Activated naive CD4-positive, alpha-beta T cell (primary cell): ENCODE data around the gene PML.

Experiments used
- DNase-seq, 4 experiments: peaks; one replicate each; lab custom pipeline; 2025; lab: John Stamatoyannopoulos, UW

The PML gene, protein sequence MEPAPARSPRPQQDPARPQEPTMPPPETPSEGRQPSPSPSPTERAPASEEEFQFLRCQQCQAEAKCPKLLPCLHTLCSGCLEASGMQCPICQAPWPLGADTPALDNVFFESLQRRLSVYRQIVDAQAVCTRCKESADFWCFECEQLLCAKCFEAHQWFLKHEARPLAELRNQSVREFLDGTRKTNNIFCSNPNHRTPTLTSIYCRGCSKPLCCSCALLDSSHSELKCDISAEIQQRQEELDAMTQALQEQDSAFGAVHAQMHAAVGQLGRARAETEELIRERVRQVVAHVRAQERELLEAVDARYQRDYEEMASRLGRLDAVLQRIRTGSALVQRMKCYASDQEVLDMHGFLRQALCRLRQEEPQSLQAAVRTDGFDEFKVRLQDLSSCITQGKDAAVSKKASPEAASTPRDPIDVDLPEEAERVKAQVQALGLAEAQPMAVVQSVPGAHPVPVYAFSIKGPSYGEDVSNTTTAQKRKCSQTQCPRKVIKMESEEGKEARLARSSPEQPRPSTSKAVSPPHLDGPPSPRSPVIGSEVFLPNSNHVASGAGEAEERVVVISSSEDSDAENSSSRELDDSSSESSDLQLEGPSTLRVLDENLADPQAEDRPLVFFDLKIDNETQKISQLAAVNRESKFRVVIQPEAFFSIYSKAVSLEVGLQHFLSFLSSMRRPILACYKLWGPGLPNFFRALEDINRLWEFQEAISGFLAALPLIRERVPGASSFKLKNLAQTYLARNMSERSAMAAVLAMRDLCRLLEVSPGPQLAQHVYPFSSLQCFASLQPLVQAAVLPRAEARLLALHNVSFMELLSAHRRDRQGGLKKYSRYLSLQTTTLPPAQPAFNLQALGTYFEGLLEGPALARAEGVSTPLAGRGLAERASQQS

DNA sequence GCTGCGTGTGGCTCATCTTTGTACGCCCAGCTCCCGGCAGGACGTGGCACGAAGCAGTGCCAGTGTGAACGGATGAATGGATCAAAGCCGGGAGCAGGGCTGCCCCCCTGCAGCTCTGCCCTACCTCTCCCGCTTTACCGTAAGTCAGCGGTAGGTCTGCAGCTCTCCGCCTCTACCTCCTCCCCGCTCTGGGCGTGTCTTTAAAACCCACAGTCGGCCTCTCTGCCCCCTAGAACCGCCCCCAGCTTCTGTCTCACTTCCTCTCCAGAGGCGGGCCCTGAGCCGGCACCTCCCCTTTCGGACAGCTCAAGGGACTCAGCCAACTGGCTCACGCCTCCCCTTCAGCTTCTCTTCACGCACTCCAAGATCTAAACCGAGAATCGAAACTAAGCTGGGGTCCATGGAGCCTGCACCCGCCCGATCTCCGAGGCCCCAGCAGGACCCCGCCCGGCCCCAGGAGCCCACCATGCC is at the start of gene PML:
Gene PML, plus strand, starts transcription at position 304 of the 471 bp plus-strand sequence. Its CDS starts 97 bp downstream, at position 401.
- DNase-seq, result peak; percentile 57 to 85 (median 70)

DNA sequence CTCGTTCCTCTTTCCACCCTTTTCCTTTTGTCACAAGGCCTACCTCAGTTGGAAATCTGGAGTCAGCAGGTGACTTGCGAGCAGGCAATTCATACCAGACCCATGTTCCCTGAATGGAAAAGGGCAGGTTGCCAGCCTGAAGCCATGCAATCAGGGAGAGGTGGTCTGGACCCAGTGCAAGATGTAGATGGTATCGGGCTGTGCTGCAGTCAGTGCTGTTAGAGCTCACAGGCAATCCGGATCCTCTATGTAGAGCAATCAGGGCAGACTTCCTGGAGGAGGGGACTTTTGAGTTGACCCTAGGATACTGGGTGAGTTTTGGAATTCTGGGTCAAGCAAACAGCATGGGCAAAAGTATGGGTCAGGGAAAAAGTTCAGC is 49.4 kb upstream of the PML start:
- DNase-seq, result no peak

DNA sequence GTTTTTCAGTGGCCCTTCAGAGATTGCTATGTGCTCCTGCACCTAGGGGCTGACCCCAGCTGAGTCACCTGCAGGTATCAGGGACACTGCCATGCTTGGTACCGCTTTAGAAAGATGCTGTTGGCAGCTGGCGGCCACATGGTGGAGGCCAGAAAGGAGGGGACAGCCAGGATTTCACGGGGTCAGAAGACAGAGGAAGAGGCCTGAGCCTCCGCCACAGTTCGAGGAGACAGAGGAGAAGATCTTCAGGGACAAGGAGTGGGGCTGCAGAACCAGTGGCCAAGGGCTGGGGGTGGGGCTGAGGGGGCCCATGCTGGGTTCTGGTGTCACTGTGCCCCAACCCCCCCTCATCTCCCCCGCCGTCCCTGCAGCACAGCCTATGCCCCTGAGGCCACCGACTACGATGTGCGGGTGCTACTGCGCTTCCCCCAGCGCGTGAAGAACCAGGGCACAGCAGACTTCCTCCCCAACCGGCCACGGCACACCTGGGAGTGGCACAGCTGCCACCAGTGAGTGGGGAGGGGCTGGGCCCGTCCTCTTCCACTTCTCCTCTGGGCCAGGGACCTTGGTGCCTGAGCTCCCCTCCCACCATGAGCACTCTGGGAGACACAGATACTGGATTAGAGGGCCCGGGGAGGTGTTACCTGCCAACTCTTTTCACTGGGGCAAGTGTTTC is 48.3 kb upstream of the PML start:
- DNase-seq, result no peak

DNA sequence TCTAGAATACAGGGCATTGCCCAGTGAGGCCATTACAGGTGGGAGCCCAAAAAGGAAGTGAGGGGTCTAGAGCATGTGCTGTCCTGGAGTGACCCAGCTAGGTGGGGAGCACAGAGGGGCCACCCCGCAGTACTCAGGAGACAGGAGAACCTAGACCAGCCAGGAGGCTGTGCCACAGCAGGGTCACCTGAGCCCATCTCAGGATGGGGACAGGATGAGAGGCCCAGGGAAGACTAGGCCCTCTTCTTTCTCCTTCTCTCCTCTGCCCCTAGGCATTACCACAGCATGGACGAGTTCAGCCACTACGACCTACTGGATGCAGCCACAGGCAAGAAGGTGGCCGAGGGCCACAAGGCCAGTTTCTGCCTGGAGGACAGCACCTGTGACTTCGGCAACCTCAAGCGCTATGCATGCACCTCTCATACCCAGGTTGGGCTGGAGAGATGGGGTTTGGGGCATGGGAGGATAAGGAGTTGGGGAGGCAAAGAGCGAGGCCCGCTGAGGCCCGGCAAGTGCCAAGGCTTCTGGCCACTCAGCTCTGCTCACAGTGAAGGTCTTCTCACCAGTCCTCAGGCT is 47.6 kb upstream of the PML start:
- no peak for DNase-seq

DNA sequence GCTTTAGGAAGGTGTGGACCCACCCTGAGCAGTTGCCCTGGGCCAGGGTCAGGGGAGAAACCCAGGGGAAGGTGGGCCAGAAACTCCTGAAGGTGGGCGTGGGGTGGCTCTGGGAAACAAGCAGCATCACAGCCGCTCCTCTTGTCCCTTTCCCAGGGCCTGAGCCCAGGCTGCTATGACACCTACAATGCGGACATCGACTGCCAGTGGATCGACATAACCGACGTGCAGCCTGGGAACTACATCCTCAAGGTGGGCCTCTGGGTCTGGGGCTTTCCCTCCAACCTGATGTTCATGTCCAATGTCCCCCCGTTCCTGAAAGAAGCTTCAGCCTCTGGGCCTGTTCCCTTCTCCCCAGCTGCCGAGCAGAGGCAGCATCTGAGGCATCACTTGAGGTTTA is 46.9 kb upstream of the PML start:
- DNase-seq, result no peak

DNA sequence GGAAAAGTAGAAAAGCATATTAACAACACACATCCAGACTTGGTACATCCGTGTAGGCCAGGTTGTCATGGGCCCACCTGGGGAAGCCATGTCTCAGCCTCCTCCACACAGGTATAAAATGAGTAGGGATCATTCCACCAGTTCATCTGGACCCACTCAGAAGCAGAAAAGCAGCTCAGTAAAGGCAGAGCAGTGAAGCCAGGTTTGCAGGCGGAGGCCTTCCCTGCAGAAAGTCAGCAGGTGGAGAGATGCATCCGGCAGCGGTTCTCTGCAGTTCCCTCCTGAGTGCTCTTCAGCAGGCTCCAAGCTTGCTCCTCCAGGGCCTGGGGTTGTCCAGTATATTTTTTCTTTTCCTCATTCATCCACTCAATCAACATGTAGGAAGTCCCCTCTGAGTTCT is 46.1 kb upstream of the PML start:
- no peak for DNase-seq

DNA sequence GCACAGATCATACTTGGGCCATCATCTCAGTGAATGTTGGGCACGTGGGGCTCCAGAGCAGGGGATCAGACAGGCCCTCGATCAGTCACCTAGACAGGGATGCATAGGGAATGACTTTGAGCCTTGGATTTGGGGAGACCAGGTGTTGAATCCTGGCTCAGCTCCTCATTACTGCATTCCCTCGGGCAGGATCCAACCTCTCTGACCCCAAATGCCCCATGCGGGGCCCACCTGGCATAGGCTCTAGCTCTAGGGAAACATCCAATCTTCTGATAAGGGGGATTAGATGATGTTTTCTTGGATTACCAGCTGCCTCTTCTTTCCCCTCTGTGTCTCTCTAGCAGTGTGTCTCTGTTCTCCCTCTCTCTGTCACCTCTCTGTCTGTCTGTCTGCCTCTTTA is 45.5 kb upstream of the PML start:
- DNase-seq, result no peak

DNA sequence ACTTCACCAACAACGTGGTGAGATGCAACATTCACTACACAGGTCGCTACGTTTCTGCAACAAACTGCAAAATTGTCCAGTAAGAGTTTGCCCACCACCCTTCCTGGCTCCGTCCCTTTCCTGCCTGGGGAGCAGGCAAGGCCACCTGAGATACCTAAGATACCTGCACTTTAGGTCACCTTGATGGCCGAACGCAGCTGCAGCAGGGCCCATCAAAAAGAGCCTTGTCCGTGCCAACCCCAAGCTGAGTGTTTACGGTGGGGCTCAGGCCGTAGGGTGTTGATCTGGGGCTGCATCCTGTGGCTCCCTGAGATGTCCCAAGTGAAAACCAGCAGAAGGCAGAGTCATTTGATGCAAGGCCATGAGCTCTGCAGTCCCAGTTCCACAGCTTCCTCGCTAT is 45.0 kb upstream of the PML start:
- no peak for DNase-seq

DNA sequence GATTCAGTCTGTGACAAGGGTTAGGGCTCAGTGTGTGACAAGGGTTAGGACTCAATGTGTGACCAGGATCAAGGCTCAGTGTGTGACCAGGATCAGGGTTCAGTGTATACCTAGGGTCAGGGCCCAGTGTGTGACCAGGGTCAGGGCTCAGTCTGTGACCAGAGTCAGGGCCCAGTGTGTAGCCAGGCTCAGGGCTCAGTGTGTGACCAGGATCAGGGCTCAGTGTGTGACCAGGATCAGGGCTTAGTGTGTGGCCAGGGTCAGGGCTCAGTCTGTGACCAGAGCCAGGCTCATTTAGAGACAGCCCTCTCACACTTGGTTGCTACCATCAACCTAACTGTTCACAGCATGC is 44.1 kb upstream of the PML start:
- DNase-seq, result no peak

DNA sequence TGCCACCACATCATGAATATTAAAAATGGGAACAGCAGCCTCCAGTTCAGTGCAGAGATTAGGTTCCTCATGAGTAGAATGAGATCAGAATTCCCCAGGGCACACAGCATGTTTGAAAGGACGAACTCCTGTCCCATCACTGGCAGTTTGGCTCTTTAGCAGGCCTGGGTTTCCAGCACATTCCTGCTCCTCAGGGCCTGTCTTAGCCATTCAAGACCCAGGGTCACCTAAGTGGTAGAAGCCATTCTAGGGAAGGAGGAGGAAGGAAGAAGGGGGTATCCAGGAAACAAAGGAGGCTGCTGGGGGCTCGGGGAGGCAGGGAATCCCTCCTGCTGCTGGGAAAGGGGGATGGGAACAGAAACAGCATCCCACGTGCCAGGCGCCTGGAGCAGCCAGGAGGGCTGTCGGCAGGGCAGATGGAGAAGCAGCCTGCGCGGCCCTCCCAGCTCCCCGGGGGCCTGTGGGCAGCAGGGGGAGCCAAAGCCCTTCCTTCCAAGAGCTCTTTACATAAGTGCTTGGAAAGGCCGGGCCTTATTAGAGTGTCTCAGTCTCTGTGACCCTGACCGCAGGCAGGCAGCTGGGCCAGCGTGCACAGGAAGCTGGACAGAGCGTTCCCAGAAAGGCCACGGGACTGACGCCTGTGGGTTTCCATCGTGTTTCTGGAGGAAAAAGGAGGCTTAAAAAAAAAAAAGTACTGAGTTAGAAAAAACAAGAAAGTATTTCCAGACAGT is 43.5 kb upstream of the PML start:
- peak in 3 of 4 experiments; percentile 41 to 78 (median 66) for DNase-seq

DNA sequence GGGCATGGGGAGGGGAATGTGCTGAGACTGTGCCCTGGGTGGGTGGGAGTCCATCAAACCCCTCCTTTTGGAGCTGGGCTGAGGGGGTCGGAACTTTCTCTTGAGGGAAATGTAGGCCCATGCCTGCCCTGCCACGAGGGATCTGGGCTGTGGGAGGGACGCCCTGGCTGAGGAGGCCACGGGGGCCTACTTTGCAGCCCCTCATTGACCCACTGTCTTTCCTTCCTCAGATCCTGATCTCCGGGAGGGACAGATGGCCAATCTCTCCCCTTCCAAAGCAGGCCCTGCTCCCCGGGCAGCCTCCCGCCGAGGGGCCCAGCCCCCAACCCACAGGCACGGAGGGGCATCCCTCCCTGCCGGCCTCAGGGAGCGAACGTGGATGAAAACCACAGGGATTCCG is 42.9 kb upstream of the PML start:
- no peak for DNase-seq

DNA sequence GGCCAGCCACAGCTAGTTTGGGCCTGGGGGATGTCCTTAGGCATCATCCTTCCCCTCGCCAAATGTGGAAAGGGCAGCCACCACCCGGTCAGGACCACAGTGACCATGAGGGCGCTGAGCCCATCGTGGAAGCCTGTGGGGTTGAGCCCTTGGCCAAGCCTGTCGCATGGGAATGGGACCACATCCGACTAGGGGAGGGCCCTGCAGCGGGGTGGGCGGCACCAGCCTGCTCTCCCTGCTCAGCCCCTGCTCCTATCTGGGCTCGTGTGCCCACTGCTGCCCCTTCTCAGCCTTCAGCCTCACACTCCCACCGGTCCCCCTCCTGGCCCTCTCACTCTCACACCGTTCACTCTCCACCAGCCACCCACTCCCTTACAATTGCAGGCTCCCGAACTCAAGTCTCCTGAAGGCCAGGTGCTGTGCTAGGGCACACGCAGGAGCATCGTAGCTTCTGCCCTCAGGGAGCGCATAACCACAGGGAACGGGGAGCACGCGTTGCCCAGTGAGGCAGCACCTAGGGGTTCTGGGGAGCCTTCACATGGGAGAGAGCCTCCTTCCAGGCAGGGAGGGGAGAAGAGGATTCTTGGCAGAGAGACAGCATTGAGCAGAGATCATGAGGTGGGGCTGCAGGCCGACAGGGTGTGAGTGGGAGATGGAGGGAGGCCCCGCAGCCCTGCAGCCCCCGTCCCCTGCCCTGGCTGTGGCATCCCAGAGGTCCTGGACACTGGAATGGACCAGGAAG is 42.2 kb upstream of the PML start:
- DNase-seq, result no peak

DNA sequence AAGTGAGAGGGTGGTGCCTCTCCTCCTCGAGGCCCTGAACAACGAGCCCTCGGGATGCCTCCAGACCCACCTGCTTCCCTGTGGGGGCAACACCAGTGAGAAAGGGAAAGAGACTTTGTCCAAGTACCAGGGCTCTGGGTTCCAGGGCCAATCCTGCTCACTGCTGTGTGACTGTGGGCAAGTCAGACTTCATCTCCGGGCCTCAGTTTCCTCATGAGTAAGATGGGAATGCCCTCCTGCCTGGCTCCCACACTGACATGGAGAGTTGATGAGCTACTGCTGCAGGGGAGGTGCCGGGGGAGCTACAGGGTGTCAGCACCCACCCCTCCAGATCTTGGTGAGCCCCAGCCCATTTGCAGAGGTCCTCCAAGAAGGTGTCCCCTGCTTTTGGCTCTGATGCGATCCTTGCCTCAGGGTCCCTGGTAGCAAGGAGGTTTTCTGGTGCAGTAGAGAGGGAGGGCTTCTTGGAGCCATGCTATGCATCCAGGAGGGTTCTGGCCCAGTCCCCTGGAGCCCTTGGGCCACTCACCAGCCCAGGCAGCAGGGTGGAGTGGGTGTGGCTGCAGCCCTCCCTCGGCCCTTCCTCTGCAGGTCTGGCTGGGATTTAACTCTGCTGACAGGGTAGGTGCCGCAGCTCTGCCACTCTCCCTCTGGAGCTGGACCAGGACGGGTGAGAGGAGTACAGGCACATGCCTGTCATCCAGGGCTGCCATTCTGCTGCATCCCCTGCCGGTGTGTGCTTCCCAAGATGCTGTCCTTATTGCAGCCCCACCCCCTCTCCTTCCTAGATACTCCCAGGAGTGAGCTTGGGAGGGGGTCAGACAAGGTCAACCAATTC is 41.4 kb upstream of the PML start:
- DNase-seq, result no peak

DNA sequence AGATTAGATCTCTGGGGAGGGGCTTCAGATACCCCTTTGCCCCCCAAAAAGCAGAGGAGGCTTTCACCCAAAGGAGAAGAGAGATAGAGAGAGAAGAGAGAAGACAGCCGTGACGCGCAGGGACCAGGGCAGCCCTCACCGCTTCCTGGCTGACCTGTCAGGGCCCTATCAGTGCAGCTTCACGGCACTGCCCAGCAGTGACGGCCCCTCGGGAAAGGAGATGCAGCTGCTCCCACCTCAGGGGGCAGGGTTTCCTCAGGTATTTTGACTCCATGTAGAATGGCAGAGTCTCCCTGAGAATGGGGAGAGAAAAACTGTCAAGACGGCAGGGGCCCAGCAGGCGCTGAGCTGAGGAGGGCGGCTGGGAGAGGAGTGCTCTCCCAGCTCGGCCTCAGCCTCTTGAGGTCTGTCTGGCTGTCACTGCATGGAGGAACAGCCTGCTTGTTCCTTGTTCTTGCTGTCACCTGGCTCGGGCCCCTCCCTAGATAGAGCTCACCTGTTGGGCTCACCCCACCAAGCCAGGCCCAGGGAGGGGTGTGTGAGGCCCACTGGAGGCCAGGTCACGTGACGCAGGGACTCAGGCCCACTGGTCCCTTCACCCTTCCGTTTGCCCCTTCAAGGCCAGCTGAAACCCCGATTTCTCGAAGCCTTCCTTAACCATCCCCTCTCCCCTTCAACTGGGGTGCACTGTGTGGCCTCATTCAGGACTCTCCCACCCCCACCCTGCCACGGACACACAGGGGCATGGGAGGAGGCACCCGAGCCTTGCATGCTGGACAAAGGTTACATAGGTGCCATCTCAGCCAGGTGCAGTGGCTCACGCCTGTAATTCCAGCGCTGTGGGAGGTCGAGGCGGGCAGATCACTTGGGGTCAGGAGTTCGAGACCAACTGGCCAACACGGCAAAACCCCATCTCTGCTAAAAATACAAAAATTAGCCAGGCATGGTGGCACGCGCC is 40.0 kb upstream of the PML start:
- DNase-seq, result no peak

DNA sequence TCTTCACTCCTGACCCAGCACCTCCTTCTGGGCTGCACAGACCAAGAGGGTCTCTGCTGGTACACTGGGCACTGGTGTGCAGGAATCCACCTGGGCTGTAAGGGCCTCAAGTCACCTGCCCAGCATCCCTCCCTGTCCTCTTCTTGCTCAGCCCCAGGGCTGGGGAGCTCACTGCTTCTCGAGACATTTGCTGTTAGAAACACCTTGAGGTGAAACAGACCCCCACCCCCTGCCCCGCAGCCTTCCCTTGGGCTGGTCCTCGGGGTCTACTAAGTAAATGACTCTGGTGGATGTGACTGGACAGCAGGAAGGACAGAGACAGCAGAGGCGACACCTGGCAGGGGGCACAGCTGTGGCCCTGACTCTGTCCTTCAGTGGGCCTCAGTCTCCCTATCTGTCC is 39.2 kb upstream of the PML start:
- DNase-seq, result no peak

DNA sequence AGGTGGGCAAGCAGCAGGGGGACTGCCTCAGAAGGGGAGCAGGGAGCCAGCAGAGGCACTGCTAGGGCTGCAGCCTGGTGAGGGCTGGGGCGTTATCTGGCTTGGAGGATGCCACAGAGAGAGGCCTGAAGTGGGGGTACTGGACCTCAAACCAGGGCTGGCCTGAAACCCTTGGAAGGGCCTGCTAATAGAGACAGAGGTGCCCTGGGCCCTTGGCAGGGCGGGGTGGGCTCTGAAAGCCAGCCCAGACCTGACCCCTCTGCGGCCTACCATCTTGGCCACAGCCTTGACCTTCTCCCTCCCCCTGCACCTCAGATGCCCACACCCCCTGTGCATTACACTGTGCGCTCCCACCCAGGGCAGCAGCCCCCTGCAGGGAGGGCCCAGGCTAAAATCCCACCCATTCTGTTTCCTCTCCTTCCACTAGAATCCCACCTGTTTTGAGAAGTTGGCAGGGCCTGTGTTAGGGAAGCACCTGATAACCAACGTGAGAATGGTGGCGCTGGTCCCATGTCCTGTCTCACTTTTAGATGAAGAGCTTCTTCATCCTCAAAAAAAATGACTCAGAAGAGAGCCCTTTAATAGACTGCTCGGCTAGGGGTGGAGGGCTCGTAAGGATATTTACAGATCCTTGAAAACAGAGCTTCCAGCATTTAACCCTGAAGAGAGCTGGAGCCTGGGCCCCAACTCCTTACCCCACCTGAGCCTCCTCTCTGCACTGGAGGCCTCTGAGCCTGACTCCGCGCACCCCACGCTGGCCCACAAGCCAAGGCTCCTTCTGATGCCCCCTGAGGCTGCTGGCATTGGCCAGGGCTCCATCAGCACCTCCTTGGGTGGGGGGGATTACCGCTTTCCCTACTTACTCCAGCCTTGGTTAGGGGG is 38.4 kb upstream of the PML start:
- DNase-seq, result no peak

DNA sequence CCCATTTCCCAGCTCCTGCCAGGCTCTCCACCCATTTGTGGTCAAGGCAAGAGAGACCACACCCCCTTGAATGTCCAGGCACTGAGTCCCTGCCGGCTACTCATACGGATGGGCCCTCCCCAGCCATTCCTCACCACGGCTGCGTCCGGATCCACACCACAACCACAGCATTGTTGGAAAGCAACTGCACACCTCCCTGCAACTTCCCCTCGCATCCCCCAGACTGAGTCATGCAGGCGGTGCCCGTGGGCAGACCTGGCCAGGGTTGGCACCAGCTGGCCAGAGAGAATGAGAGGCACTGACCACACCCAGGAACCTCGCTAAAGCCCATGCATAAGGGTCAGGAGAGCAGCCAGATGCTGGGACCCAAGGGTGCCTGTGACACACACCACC is 37.8 kb upstream of the PML start:
- DNase-seq, result no peak

DNA sequence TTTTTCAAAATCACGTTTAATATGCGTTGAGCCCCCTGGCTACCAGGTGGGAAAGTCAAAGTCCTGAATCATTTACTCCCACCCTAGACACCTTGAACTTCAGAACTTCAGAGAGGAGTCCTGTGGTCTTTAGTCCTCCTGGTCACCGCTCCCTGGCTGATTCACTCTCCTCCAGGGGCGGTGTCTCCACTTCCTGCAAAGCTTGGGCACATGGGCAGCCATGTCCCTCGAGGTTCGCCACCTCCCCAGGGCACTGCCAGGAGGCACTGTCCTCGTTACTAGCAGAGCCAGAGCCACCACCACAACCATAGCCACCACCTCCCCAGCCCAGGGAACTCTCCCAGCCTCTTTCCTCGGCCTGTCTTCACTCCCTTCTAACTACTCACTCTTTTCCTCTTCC is 37.2 kb upstream of the PML start:
- DNase-seq, result no peak
